IMR-90 (cell line): ENCODE data around the gene LGSN. TPM values are rescaled to one million over a fixed set of nuclear protein-coding genes. Genes with fewer than 3 reads are reported as not detected.

Experiments used
- ATAC-seq: fragments of 200-7000 bp; cut with Tn5 transposase; 2 replicates; pipeline ENCODE4 v1.9.1; 2020; ENCODE audit warnings: low read depth, mild to moderate bottlenecking, moderate library complexity
- BruUV-seq: library from RNA; stranded (reverse); fragments of 400-500 nt; replicated peaks from 2 replicates; lab custom pipeline; 2021; lab: Mats Ljungman, UMichigan
- CTCF ChIA-PET: fragments of 300-600 bp; formaldehyde crosslinking; extraction: SDS; loops from one replicate; lab custom pipeline; 2021; ENCODE audit warnings: antibody characterized with exemption; lab: Yijun Ruan, JAX
- POLR2A ChIA-PET: fragments of 300-600 bp; sonication (Branson Sonifier 250); formaldehyde crosslinking; loops from one replicate; lab custom pipeline; 2022; ENCODE audit warnings: antibody characterized with exemption; ENCODE audit not compliant: unreplicated experiment; lab: Charles Lee
- DNase-seq: peaks from one replicate; pipeline ENCODE4 v3.0.0; 2013
- H2AFZ ChIP-seq: replicated peaks from 2 replicates; pipeline ENCODE3; 2013; ENCODE audit warnings: low read length, mild to moderate bottlenecking; ENCODE audit not compliant: poor library complexity
- H2AK5ac ChIP-seq: 2 replicates; pipeline ENCODE4 v1.6.1; 2013; ENCODE audit warnings: low read depth, low read length, inconsistent platforms
- H2AK9ac ChIP-seq: replicated peaks from 2 replicates; pipeline ENCODE3; 2013; ENCODE audit warnings: mild to moderate bottlenecking, low read depth, low read length, moderate library complexity; ENCODE audit not compliant: poor library complexity
- H2BK120ac ChIP-seq: 2 replicates; pipeline ENCODE4 v1.6.1; 2013; ENCODE audit warnings: low read depth, low read length, inconsistent platforms
- H2BK15ac ChIP-seq: 3 replicates; pipeline ENCODE4 v1.6.1; 2013; ENCODE audit warnings: low read depth, low read length, inconsistent platforms
- H2BK20ac ChIP-seq: 2 replicates; pipeline ENCODE4 v1.6.1; 2013; ENCODE audit warnings: low read depth, mild to moderate bottlenecking, inconsistent platforms, low read length, moderate library complexity
- H2BK5ac ChIP-seq: 2 replicates; pipeline ENCODE4 v1.6.1; 2013; ENCODE audit warnings: mild to moderate bottlenecking, low read depth, low read length, inconsistent platforms; ENCODE audit not compliant: poor library complexity, severe bottlenecking
- H3K14ac ChIP-seq: replicated peaks from 2 replicates; pipeline ENCODE4 v1.6.1; 2013; ENCODE audit warnings: low read depth, low read length, inconsistent platforms
- H3K18ac ChIP-seq: 2 replicates; pipeline ENCODE4 v1.6.1; 2013; ENCODE audit warnings: low read depth, low read length, control low read depth
- H3K23ac ChIP-seq: 2 replicates; pipeline ENCODE4 v1.6.1; 2013; ENCODE audit warnings: low read depth, low read length, inconsistent platforms
- H3K27ac ChIP-seq: 2 replicates; pipeline ENCODE4 v1.5.1; 2013; ENCODE audit warnings: mild to moderate bottlenecking, control low read depth, low read length; ENCODE audit not compliant: insufficient read depth
- H3K27me3 ChIP-seq: 2 replicates; pipeline ENCODE4 v1.6.1; 2013; ENCODE audit warnings: low read length; ENCODE audit not compliant: control insufficient read depth, insufficient read depth
- H3K36me3 ChIP-seq: 2 replicates; pipeline ENCODE4 v1.6.1; 2013; ENCODE audit warnings: low read length, mixed read lengths; ENCODE audit not compliant: control insufficient read depth, insufficient read depth
- H3K4ac ChIP-seq: 2 replicates; pipeline ENCODE4 v1.6.1; 2013; ENCODE audit warnings: low read depth, low read length, inconsistent platforms
- H3K4me1 ChIP-seq: 2 replicates; pipeline ENCODE4 v1.6.1; 2013; ENCODE audit warnings: low read length, mixed read lengths; ENCODE audit not compliant: control insufficient read depth, insufficient read depth
- H3K4me2 ChIP-seq: 2 replicates; pipeline ENCODE4 v1.6.1; 2013; ENCODE audit warnings: low read depth, mild to moderate bottlenecking, control low read depth, low read length, moderate library complexity
- H3K4me3 ChIP-seq: 2 replicates; pipeline ENCODE4 v1.5.1; 2013; ENCODE audit warnings: low read depth, mild to moderate bottlenecking, control low read depth, low read length, moderate library complexity; ENCODE audit not compliant: insufficient read depth
- H3K56ac ChIP-seq: 2 replicates; pipeline ENCODE4 v1.6.1; 2013; ENCODE audit warnings: low read length, inconsistent platforms; ENCODE audit not compliant: insufficient read depth; ENCODE audit errors: extremely low read depth
- H3K79me1 ChIP-seq, 2 experiments: 2 replicates each; pipeline ENCODE4 v1.6.1; 2013; ENCODE audit warnings: low read length in 2 of 2, inconsistent platforms in 1 of 2, low read depth in 1 of 2
- H3K9ac ChIP-seq: 2 replicates; pipeline ENCODE4 v1.6.1; 2013; ENCODE audit warnings: low read depth, low read length, control low read depth
- H3K9me1 ChIP-seq: 2 replicates; pipeline ENCODE4 v1.6.1; 2013; ENCODE audit warnings: low read length, inconsistent platforms; ENCODE audit not compliant: insufficient read depth
- H3K9me3 ChIP-seq: 2 replicates; pipeline ENCODE4 v1.6.1; 2013; ENCODE audit warnings: low read length; ENCODE audit not compliant: control insufficient read depth, insufficient read depth
- H4K20me1 ChIP-seq: 2 replicates; pipeline ENCODE4 v1.6.1; 2013; ENCODE audit warnings: low read length, inconsistent platforms; ENCODE audit not compliant: insufficient read depth
- H4K5ac ChIP-seq: 2 replicates; pipeline ENCODE4 v1.6.1; 2013; ENCODE audit warnings: mild to moderate bottlenecking, low read depth, low read length, control low read depth
- H4K8ac ChIP-seq, 2 experiments: 2 replicates each; pipeline ENCODE4 v1.6.1; 2013; ENCODE audit warnings: low read depth in 2 of 2, low read length in 2 of 2, control low read depth in 1 of 2, inconsistent platforms in 1 of 2
- H4K91ac ChIP-seq: 2 replicates; pipeline ENCODE4 v1.6.1; 2013; ENCODE audit warnings: low read depth, low read length, inconsistent platforms; ENCODE audit not compliant: insufficient read depth
- BHLHE40 ChIP-seq: fragments of 150-350 bp; IDR thresholded peaks from 2 replicates; pipeline ENCODE4 v1.6.1; 2016; ENCODE audit warnings: mild to moderate bottlenecking, low read depth, low read length
- CEBPB ChIP-seq: IDR thresholded peaks from 2 replicates; pipeline ENCODE4 v1.6.1; 2012; ENCODE audit warnings: low read depth, low read length, improper control_type of control experiment
- CHD1 ChIP-seq: IDR thresholded peaks from 2 replicates; pipeline ENCODE4 v1.6.1; 2012; ENCODE audit warnings: low read depth, low read length, improper control_type of control experiment
- CTCF ChIP-seq: conservative IDR thresholded peaks from 2 replicates; pipeline ENCODE4 v1.5.1; 2012; ENCODE audit warnings: mild to moderate bottlenecking, low read depth, low read length, improper control_type of control experiment
- ELK1 ChIP-seq: fragments of 150-350 bp; IDR thresholded peaks from 2 replicates; pipeline ENCODE4 v1.6.1; 2016; ENCODE audit warnings: low read depth, mild to moderate bottlenecking, low read length, moderate library complexity, borderline replicate concordance
- FOS ChIP-seq: fragments of 150-350 bp; IDR thresholded peaks from 2 replicates; pipeline ENCODE4 v1.6.1; 2016; ENCODE audit warnings: low read depth, low read length
- MAFK ChIP-seq: IDR thresholded peaks from 2 replicates; pipeline ENCODE4 v1.6.1; 2012; ENCODE audit warnings: low read depth, low read length, improper control_type of control experiment
- MAZ ChIP-seq: IDR thresholded peaks from 2 replicates; pipeline ENCODE4 v1.6.1; 2012; ENCODE audit warnings: low read depth, mild to moderate bottlenecking, low read length, improper control_type of control experiment, moderate library complexity, borderline replicate concordance
- NFE2L2 ChIP-seq: fragments of 150-350 bp; IDR thresholded peaks from 2 replicates; pipeline ENCODE4 v1.6.1; 2016; ENCODE audit warnings: low read depth, mild to moderate bottlenecking, low read length
- POLR2A ChIP-seq: IDR thresholded peaks from 2 replicates; pipeline ENCODE4 v1.6.1; 2012; ENCODE audit warnings: mild to moderate bottlenecking, low read depth, low read length
- RAD21 ChIP-seq: IDR thresholded peaks from 2 replicates; pipeline ENCODE4 v1.6.1; 2012; ENCODE audit warnings: low read length, improper control_type of control experiment
- RCOR1 ChIP-seq: IDR thresholded peaks from 2 replicates; pipeline ENCODE4 v1.6.1; 2012; ENCODE audit warnings: mild to moderate bottlenecking, low read length, improper control_type of control experiment; ENCODE audit not compliant: insufficient replicate concordance
- RFX5 ChIP-seq: IDR thresholded peaks from 2 replicates; pipeline ENCODE4 v1.8.0; 2012; ENCODE audit warnings: low read depth, mild to moderate bottlenecking, low read length, moderate library complexity
- SMC3 ChIP-seq: fragments of 150-350 bp; IDR thresholded peaks from 2 replicates; pipeline ENCODE4 v1.6.1; 2016; ENCODE audit warnings: low read depth, mild to moderate bottlenecking, antibody characterized with exemption, low read length, moderate library complexity
- USF2 ChIP-seq: fragments of 150-350 bp; IDR thresholded peaks from 2 replicates; pipeline ENCODE4 v1.6.1; 2017; ENCODE audit warnings: mild to moderate bottlenecking, antibody characterized with exemption, low read length, low read depth
- WGBS, 2 experiments: methylation state at CpG; one replicate each; pipeline versions ENCODE4 v1.1.5 to v1.1.7; 2013; ENCODE audit warnings: missing lambda C conversion rate in 2 of 2; ENCODE audit not compliant: insufficient read length in 1 of 2; ENCODE audit errors: extremely low coverage in 2 of 2; 5-methylcytosine and 5-hydroxymethylcytosine counted together
- dilution Hi-C: fragments of 300-500 bp; cut with HindIII; formaldehyde crosslinking; loops from one replicate; pipeline ENCODE4 v1.14.3; 2018; ENCODE audit warnings: low sequenced_read_pairs; ENCODE audit not compliant: unreplicated experiment
- in situ Hi-C: fragments of 300-500 bp; cut with MboI; formaldehyde crosslinking; loops from 3 replicates; pipeline ENCODE4 v1.14.3; 2019; ENCODE audit warnings: low sequenced_read_pairs, inconsistent platforms, mixed read lengths
- intact Hi-C: fragments of 100-400 bp; cut with micrococcal nuclease; formaldehyde crosslinking; loops from 2 replicates; pipeline ENCODE4 v1.10.0; 2022
- polyA plus RNA-seq, 3 experiments: library from polyadenylated mRNA; depleted of rRNA; stranded (reverse); fragments of >200 nt; gene quantifications; 2 replicates each; pipeline ENCODE4 v1.2.3, GENCODE V29; 2012; ENCODE audit warnings: low replicate concordance in 1 of 3
- total RNA-seq: library from RNA; depleted of rRNA; stranded (reverse); fragments of >200 nt; gene quantifications from 2 replicates; pipeline ENCODE4 v1.2.3, GENCODE V29; 2012

Gene LGSN
- total and polyA plus RNA-seq, 2 of the 4 experiments (the other 2 are of a cell fraction): not detected

- dilution Hi-C loops: no loop called here
- no peak overlapping the region for H3K4me3 ChIP-seq
- H3K23ac ChIP-seq: no peak overlapping the region
- no peak overlapping the region for H2BK15ac ChIP-seq
- TF ChIP-seq CEBPB (no peak), POLR2A (no peak), CTCF (no peak), ELK1 (no peak), SMC3 (no peak), RCOR1 (no peak), BHLHE40 (no peak), MAZ (no peak), USF2 (no peak), FOS (no peak), CHD1 (no peak), MAFK (no peak), RFX5 (no peak), NFE2L2 (no peak), RAD21 (no peak)
- no peak overlapping the region for H4K8ac ChIP-seq
- ATAC-seq: no peak
- no peak overlapping the region for H4K91ac ChIP-seq
- no TSS peak for BruUV-seq
- H3K4me1 ChIP-seq: no peaks in the 10 kb centered on the region
- intact Hi-C loops: no loop called here
- H3K4me2 ChIP-seq: no peak overlapping the region
- no peaks in the 10 kb centered on the region for H3K9me3 ChIP-seq
- H3K27me3 ChIP-seq: no peaks in the 10 kb centered on the region
- POLR2A ChIA-PET: no interaction called here
- H2BK20ac ChIP-seq: no peak overlapping the region
- CTCF ChIA-PET: no interaction called here
- H3K14ac ChIP-seq: no peak overlapping the region
- H2BK5ac ChIP-seq: no peak overlapping the region
- no peaks in the 10 kb centered on the region for H4K20me1 ChIP-seq
- H2AK9ac ChIP-seq: no peak overlapping the region
- no peak overlapping the region for H3K56ac ChIP-seq
- no peak overlapping the region for H2AFZ ChIP-seq
- H3K9me1 ChIP-seq: no peaks in the 10 kb centered on the region
- no peak overlapping the region for H2BK120ac ChIP-seq
- no peaks in the 10 kb centered on the region for H3K79me1 ChIP-seq
- H3K4ac ChIP-seq: no peak overlapping the region
- H2AK5ac ChIP-seq: no peak overlapping the region
- in situ Hi-C loops: no loop called here
- no peak overlapping the region for H3K27ac ChIP-seq
- H3K9ac ChIP-seq: no peak overlapping the region
- H3K18ac ChIP-seq: no peak overlapping the region
- no peak for DNase-seq
- no peaks in the 10 kb centered on the region for H3K36me3 ChIP-seq
- no CpG with 5 or more reads among the region's 4 CpGs for WGBS, 2 experiments
- H4K5ac ChIP-seq: no peak overlapping the region
Observed at GRCh38 chr6:63289269-63289872, 30.4 kb downstream of the LGSN start.
